Dendritic cell treated with granulocyte-macrophage colony-stimulating factor and Interleukin-4, amounts not matched to agents 40 ng/mL and 50 ng/mL, for 4 days (primary cell): Measurements from ENCODE around the gene C9orf152.
"Not testable (repeated sequence)": the region's sequence is repeated elsewhere in the genome, so short reads cannot be mapped to it uniquely, and the experiment has no call there.

Experiments used
- H3K27ac Mint-ChIP-seq: one replicate; pipeline ENCODE4 v1.8.0; 2022; ENCODE audit warnings: mild to moderate bottlenecking, mixed read lengths
- H3K27me3 Mint-ChIP-seq: one replicate; pipeline ENCODE4 v1.8.0; 2022; ENCODE audit warnings: mild to moderate bottlenecking, mixed read lengths
- H3K36me3 Mint-ChIP-seq: one replicate; pipeline ENCODE4 v1.8.0; 2022; ENCODE audit warnings: low read depth, mixed read lengths
- H3K4me1 Mint-ChIP-seq: one replicate; pipeline ENCODE4 v1.8.0; 2022; ENCODE audit warnings: low read depth, mixed read lengths
- H3K4me3 Mint-ChIP-seq: one replicate; pipeline ENCODE4 v1.8.0; 2022; ENCODE audit warnings: mild to moderate bottlenecking, moderate library complexity, mixed read lengths
- H3K9me3 Mint-ChIP-seq: one replicate; pipeline ENCODE4 v1.8.0; 2022; ENCODE audit warnings: mixed read lengths
- intact Hi-C: fragments of 100-400 bp; cut with micrococcal nuclease; formaldehyde crosslinking; loops from one replicate; pipeline ENCODE4 v1.15.0; 2022

C9orf152 gene

GRCh38 chr9:110202232-110202631, 5.7 kb downstream of the C9orf152 start:
- H3K4me3 Mint-ChIP-seq, result no peak overlapping the region
- intact Hi-C loops, result no loop called here
- H3K9me3 Mint-ChIP-seq, result no peaks in the 10 kb centered on the region
- H3K27ac Mint-ChIP-seq, result no peak overlapping the region
- no peaks in the 10 kb centered on the region for H3K36me3 Mint-ChIP-seq
- H3K27me3 Mint-ChIP-seq, result peaks cover 6% of the 10 kb centered on the region
- no peaks in the 10 kb centered on the region for H3K4me1 Mint-ChIP-seq

- Mint-ChIP-seq H3K36me3 (no peaks in the 10 kb centered on the region), H3K4me1 (no peaks in the 10 kb centered on the region), H3K4me3 (no peak overlapping the region), H3K9me3 (no peaks in the 10 kb centered on the region), H3K27ac (no peak overlapping the region), H3K27me3 (peaks cover 1% of the 10 kb centered on the region)
- intact Hi-C loops, result no loop called here
These were observed 8.3 kb downstream of the C9orf152 start for GRCh38 chr9:110199643-110200042.

- H3K36me3 Mint-ChIP-seq, result no peaks in the 10 kb centered on the region
- peaks cover 6% of the 10 kb centered on the region for H3K4me1 Mint-ChIP-seq
- H3K4me3 Mint-ChIP-seq, result no peak overlapping the region
- intact Hi-C loops, result no loop called here
- H3K27ac Mint-ChIP-seq, result peak overlapping the region; percentile 20
- H3K9me3 Mint-ChIP-seq, result no peaks in the 10 kb centered on the region
- peaks cover 1% of the 10 kb centered on the region for H3K27me3 Mint-ChIP-seq
These were observed 9.6 kb downstream of the C9orf152 start for GRCh38 chr9:110198357-110198756.

GRCh38 chr9:110197330-110198187, 10.4 kb downstream of the C9orf152 start:
- Mint-ChIP-seq H3K4me3 (no peak overlapping the region), H3K27ac (no peak overlapping the region), H3K9me3 (no peaks in the 10 kb centered on the region), H3K4me1 (peaks cover 13% of the 10 kb centered on the region), H3K27me3 (peaks cover under 1% of the 10 kb centered on the region), H3K36me3 (no peaks in the 10 kb centered on the region)
- intact Hi-C loops, result no loop called here

GRCh38 chr9:110196084-110196499, 11.9 kb downstream of the C9orf152 start:
- H3K4me1 Mint-ChIP-seq, result peaks cover 21% of the 10 kb centered on the region
- H3K27ac Mint-ChIP-seq, H3K4me3 Mint-ChIP-seq, H3K27me3 Mint-ChIP-seq, intact Hi-C loops, H3K9me3 Mint-ChIP-seq, H3K36me3 Mint-ChIP-seq: not testable (repeated sequence)

GRCh38 chr9:110192531-110193261, 15.3 kb downstream of the C9orf152 start:
- Mint-ChIP-seq H3K27ac (peak overlapping the region; percentile 79), H3K36me3 (no peaks in the 10 kb centered on the region), H3K4me3 (peak overlapping the region; percentile 10), H3K9me3 (no peaks in the 10 kb centered on the region), H3K4me1 (peaks cover 51% of the 10 kb centered on the region), H3K27me3 (no peaks in the 10 kb centered on the region)
- intact Hi-C loops, result no loop called here

- Mint-ChIP-seq H3K9me3 (no peaks in the 10 kb centered on the region), H3K27ac (no peak overlapping the region), H3K4me1 (peaks cover 53% of the 10 kb centered on the region), H3K4me3 (no peak overlapping the region), H3K27me3 (no peaks in the 10 kb centered on the region), H3K36me3 (no peaks in the 10 kb centered on the region)
- intact Hi-C loops, result no loop called here
These were observed 16.3 kb downstream of the C9orf152 start for GRCh38 chr9:110191615-110192014.

- H3K9me3 Mint-ChIP-seq, result no peaks in the 10 kb centered on the region
- intact Hi-C loops, result no loop called here
- peaks cover 53% of the 10 kb centered on the region for H3K4me1 Mint-ChIP-seq
- H3K27ac Mint-ChIP-seq, result peak overlapping the region; percentile 83
- H3K36me3 Mint-ChIP-seq, result no peaks in the 10 kb centered on the region
- no peaks in the 10 kb centered on the region for H3K27me3 Mint-ChIP-seq
- H3K4me3 Mint-ChIP-seq, result no peak overlapping the region
These were observed 18.2 kb downstream of the C9orf152 start for GRCh38 chr9:110189559-110190320.

GRCh38 chr9:110188991-110189390, 19.0 kb downstream of the C9orf152 start:
- intact Hi-C loops, result no loop called here
- no peaks in the 10 kb centered on the region for H3K9me3 Mint-ChIP-seq
- H3K4me3 Mint-ChIP-seq, result no peak overlapping the region
- H3K4me1 Mint-ChIP-seq, result peaks cover 49% of the 10 kb centered on the region
- H3K36me3 Mint-ChIP-seq, result no peaks in the 10 kb centered on the region
- peak overlapping the region; percentile 83 for H3K27ac Mint-ChIP-seq
- no peaks in the 10 kb centered on the region for H3K27me3 Mint-ChIP-seq

- H3K4me3 Mint-ChIP-seq, result no peak overlapping the region
- intact Hi-C loops, result no loop called here
- peak overlapping the region; percentile 83 for H3K27ac Mint-ChIP-seq
- H3K27me3 Mint-ChIP-seq, result no peaks in the 10 kb centered on the region
- H3K4me1 Mint-ChIP-seq, result peaks cover 46% of the 10 kb centered on the region
- no peaks in the 10 kb centered on the region for H3K36me3 Mint-ChIP-seq
- H3K9me3 Mint-ChIP-seq, result no peaks in the 10 kb centered on the region
These were observed 19.9 kb downstream of the C9orf152 start for GRCh38 chr9:110188101-110188500.

GRCh38 chr9:110187126-110187525, 20.8 kb downstream of the C9orf152 start:
- Mint-ChIP-seq H3K4me1 (peaks cover 37% of the 10 kb centered on the region), H3K36me3 (no peaks in the 10 kb centered on the region), H3K9me3 (no peaks in the 10 kb centered on the region), H3K27ac (no peak overlapping the region), H3K27me3 (no peaks in the 10 kb centered on the region), H3K4me3 (no peak overlapping the region)
- intact Hi-C loops, result no loop called here

- H3K4me3 Mint-ChIP-seq, result no peak overlapping the region
- peaks cover 32% of the 10 kb centered on the region for H3K4me1 Mint-ChIP-seq
- peak overlapping the region; percentile 21 for H3K27ac Mint-ChIP-seq
- no peaks in the 10 kb centered on the region for H3K9me3 Mint-ChIP-seq
- no peaks in the 10 kb centered on the region for H3K36me3 Mint-ChIP-seq
- no peaks in the 10 kb centered on the region for H3K27me3 Mint-ChIP-seq
- intact Hi-C loops, result no loop called here
These were observed 21.7 kb downstream of the C9orf152 start for GRCh38 chr9:110186254-110186653.

GRCh38 chr9:110185806-110186205, 22.2 kb downstream of the C9orf152 start:
- no peak overlapping the region for H3K4me3 Mint-ChIP-seq
- H3K27ac Mint-ChIP-seq, result no peak overlapping the region
- H3K9me3 Mint-ChIP-seq, result no peaks in the 10 kb centered on the region
- H3K36me3 Mint-ChIP-seq, result no peaks in the 10 kb centered on the region
- H3K27me3 Mint-ChIP-seq, result no peaks in the 10 kb centered on the region
- intact Hi-C loops, result no loop called here
- H3K4me1 Mint-ChIP-seq, result peaks cover 32% of the 10 kb centered on the region
